ENCODE results near the gene SYT17.

The SYT17 gene

GRCh38 chr16:19316846-19317245 lies 148.8 kb downstream of the SYT17 start:
- Histone ChIP-seq H3K4me1 (ENCODE audit: control insufficient read depth in 2 of 2, insufficient read depth in 1 of 2, low read depth in 1 of 2, low read length in 2 of 2) (peaks cover 0 to 8% of the 10 kb centered on the region in 2 donors), H4K91ac (ENCODE audit: low read depth, low read length, poor library complexity) (no peak overlapping the region), H2BK12ac (ENCODE audit: low read length) (no peak overlapping the region), H3K4me2 (ENCODE audit: insufficient read depth, low read length, poor library complexity, severe bottlenecking) (no peak overlapping the region), H3K18ac (ENCODE audit: low read length) (peak overlapping the region; percentile 73), H2AK5ac (ENCODE audit: low read depth, low read length) (no peak overlapping the region), H3K36me3 (replicated peaks in 1 of 2; ENCODE audit: control insufficient read depth in 2 of 2, insufficient read depth in 2 of 2, low read length in 2 of 2) (peaks cover 0 to 2% of the 10 kb centered on the region in 2 donors), H3K27ac (replicated peaks; ENCODE audit: low read length) (no peak overlapping the region), H2AFZ (ENCODE audit: low read length) (no peak overlapping the region), H3K79me1 (ENCODE audit: low read depth, low read length) (no peaks in the 10 kb centered on the region), H3K14ac (ENCODE audit: low read length) (no peak overlapping the region), H4K8ac (ENCODE audit: low read depth, low read length) (no peak overlapping the region), H3K9ac (ENCODE audit: low read depth, low read length, poor library complexity) (no peak overlapping the region), H3K27me3 (ENCODE audit: control insufficient read depth in 3 of 3, insufficient read depth in 3 of 3, low read depth in 1 of 3, low read length in 3 of 3) (no peaks in the 10 kb centered on the region), H2BK5ac (ENCODE audit: low read length) (no peak overlapping the region), H3K4ac (ENCODE audit: low read length) (no peak overlapping the region), H3K4me3 (ENCODE audit: low read length in 2 of 2) (no peak overlapping the region), H3K9me3 (replicated peaks in 1 of 2; ENCODE audit: control insufficient read depth in 2 of 2, insufficient read depth in 1 of 2, low read depth in 1 of 2, low read length in 2 of 2) (peaks cover 0 to 7% of the 10 kb centered on the region in 2 donors), H3K23ac (ENCODE audit: low read depth, low read length, poor library complexity) (no peak overlapping the region), H2BK15ac (ENCODE audit: low read length) (peak overlapping the region; percentile 29), H2BK120ac (ENCODE audit: low read depth, low read length) (no peak overlapping the region)
- WGBS, 2 donors (ENCODE audit: extremely low coverage in 2 of 2, insufficient read length in 2 of 2, insufficient replicate concordance in 1 of 2), result no CpG with 5 or more reads among the region's 7 CpGs
- DNase-seq (ENCODE audit: low spot score), result no peak
